Thymus (tissue), 11 donors: ENCODE results near the gene MMEL1. TPM values are rescaled to one million over a fixed set of nuclear protein-coding genes. Genes with fewer than 3 reads are reported as not detected.

Source experiments
- DNase-seq, 9 donors: peaks; one replicate each; pipeline ENCODE4 v3.0.0-alpha.2; 2013; ENCODE audit warnings: low spot score in 9 of 9, low read depth in 6 of 9, missing footprints in 1 of 9
- H3K27ac ChIP-seq, 2 donors: one replicate each; pipeline ENCODE4 v1.5.1; 2013; ENCODE audit warnings: control low read depth in 1 of 2, low read depth in 1 of 2, low read length in 1 of 2, mild to moderate bottlenecking in 1 of 2, moderate library complexity in 1 of 2
- H3K27me3 ChIP-seq, 2 donors: one replicate each; pipeline ENCODE4 v1.5.1; 2013; ENCODE audit warnings: low read length in 1 of 2; ENCODE audit not compliant: control insufficient read depth in 2 of 2, insufficient read depth in 1 of 2
- H3K36me3 ChIP-seq, 2 donors: one replicate each; pipeline ENCODE4 v1.5.1; 2013; ENCODE audit warnings: low read length in 1 of 2, mild to moderate bottlenecking in 1 of 2, moderate library complexity in 1 of 2; ENCODE audit not compliant: control insufficient read depth in 2 of 2, insufficient read depth in 2 of 2
- H3K4me1 ChIP-seq, 2 donors: one replicate each; pipeline ENCODE4 v1.5.1; 2013; ENCODE audit warnings: low read length in 2 of 2; ENCODE audit not compliant: control insufficient read depth in 2 of 2, insufficient read depth in 2 of 2
- H3K4me3 ChIP-seq, 2 donors: one replicate each; pipeline ENCODE4 v1.5.1; 2013; ENCODE audit warnings: low read length in 2 of 2, control low read depth in 1 of 2, mild to moderate bottlenecking in 1 of 2
- H3K9me3 ChIP-seq, 2 donors: one replicate each; pipeline ENCODE4 v1.5.1; 2013; ENCODE audit warnings: low read length in 1 of 2, mild to moderate bottlenecking in 1 of 2; ENCODE audit not compliant: control insufficient read depth in 2 of 2, insufficient read depth in 1 of 2
- WGBS: extraction: QIAGEN DNeasy Blood & Tissue Kit; methylation state at CpG from one replicate; pipeline ENCODE4 v1.1.7; 2013; 5-methylcytosine and 5-hydroxymethylcytosine counted together
- polyA plus RNA-seq: library from polyadenylated mRNA; stranded (reverse); fragments of 200-250 nt; gene quantifications from one replicate; pipeline ENCODE4 v1.2.3, GENCODE V29; 2013
- total RNA-seq: library from RNA; stranded (reverse); fragments of 120-200 nt; gene quantifications from one replicate; pipeline ENCODE4 v1.2.4, GENCODE V29; 2013
- donor health status: healthy.

Gene MMEL1
- total and polyA plus RNA-seq, 2 donors: 0.33 to 1.8 TPM

- Histone ChIP-seq H3K4me1 (peaks cover 8 to 20% of the 10 kb centered on the region in 2 donors), H3K27me3 (peaks cover 0 to 3% of the 10 kb centered on the region in 2 donors), H3K9me3 (no peaks in the 10 kb centered on the region), H3K4me3 (no peak overlapping the region), H3K36me3 (no peaks in the 10 kb centered on the region), H3K27ac (no peak overlapping the region)
- 96% methylated on average over 25 of the region's 25 CpGs for WGBS
- no peak for DNase-seq
Observed at GRCh38 chr1:2589431-2590232, 43.2 kb downstream of the MMEL1 start.

- Histone ChIP-seq H3K9me3 (no peaks in the 10 kb centered on the region), H3K4me1 (peaks cover 8 to 28% of the 10 kb centered on the region in 2 donors), H3K36me3 (no peaks in the 10 kb centered on the region), H3K4me3 (no peak overlapping the region), H3K27ac (no peak overlapping the region), H3K27me3 (peaks cover 0 to 3% of the 10 kb centered on the region in 2 donors)
- no peak for DNase-seq
- 94% methylated on average over 23 of the region's 23 CpGs for WGBS
Observed at GRCh38 chr1:2588661-2589430, 44.0 kb downstream of the MMEL1 start.

- Histone ChIP-seq H3K27me3 (peaks cover 0 to 3% of the 10 kb centered on the region in 2 donors), H3K27ac (no peak overlapping the region), H3K36me3 (no peaks in the 10 kb centered on the region), H3K4me1 (peaks cover 7 to 36% of the 10 kb centered on the region in 2 donors), H3K9me3 (no peaks in the 10 kb centered on the region), H3K4me3 (peak overlapping the region in 1 of 2 donors; percentile 78)
- WGBS: 95% methylated on average over 19 of the region's 19 CpGs
- no peak for DNase-seq
Observed at GRCh38 chr1:2587860-2588571, 44.8 kb downstream of the MMEL1 start.

GRCh38 chr1:2587071-2587859 is 45.6 kb downstream of the MMEL1 start:
- Histone ChIP-seq H3K36me3 (no peaks in the 10 kb centered on the region), H3K4me3 (peak overlapping the region; percentile 78 to 83), H3K27ac (peak overlapping the region; percentile 11 to 53), H3K9me3 (no peaks in the 10 kb centered on the region), H3K27me3 (peaks cover 0 to 3% of the 10 kb centered on the region in 2 donors), H3K4me1 (peaks cover 5 to 37% of the 10 kb centered on the region in 2 donors)
- 7% methylated on average over 52 of the region's 52 CpGs for WGBS
- DNase-seq: peak in 4 of 9 donors; percentile 11 to 56 (median 27)

GRCh38 chr1:2586154-2587070 is 46.4 kb downstream of the MMEL1 start, which contains the start of gene PRXL2B:
Gene PRXL2B (plus strand): TSS chr1:2586777. CDS start chr1:2586886, 109 bp downstream.
- peaks cover 0 to 3% of the 10 kb centered on the region in 2 donors for H3K27me3 ChIP-seq
- WGBS: 1% methylated on average over 107 of the region's 107 CpGs
- DNase-seq: peak; percentile 80 to 94 (median 85)
- peak within 1 kb of the TSS; percentile 78 to 83 for H3K4me3 ChIP-seq
- peaks cover 5 to 37% of the 10 kb centered on the region in 2 donors for H3K4me1 ChIP-seq
- no peaks in the 10 kb centered on the region for H3K9me3 ChIP-seq
- no peaks in the 10 kb centered on the region for H3K36me3 ChIP-seq
- H3K27ac ChIP-seq: peak within 1 kb of the TSS; percentile 99 to 100

GRCh38 chr1:2585318-2586092 is 47.3 kb downstream of the MMEL1 start:
- H3K27ac ChIP-seq: peak overlapping the region; percentile 99 to 100
- WGBS: under 1% methylated on average over 28 of the region's 28 CpGs
- peaks cover 0 to 3% of the 10 kb centered on the region in 2 donors for H3K27me3 ChIP-seq
- H3K9me3 ChIP-seq: no peaks in the 10 kb centered on the region
- H3K36me3 ChIP-seq: no peaks in the 10 kb centered on the region
- peaks cover 5 to 37% of the 10 kb centered on the region in 2 donors for H3K4me1 ChIP-seq
- H3K4me3 ChIP-seq: peak overlapping the region; percentile 78 to 83
- peak; percentile 61 to 93 (median 78) for DNase-seq

GRCh38 chr1:2584686-2585317 is 48.0 kb downstream of the MMEL1 start:
- Histone ChIP-seq H3K36me3 (no peaks in the 10 kb centered on the region), H3K4me1 (peaks cover 5 to 37% of the 10 kb centered on the region in 2 donors), H3K27me3 (peaks cover 0 to 3% of the 10 kb centered on the region in 2 donors), H3K27ac (peak overlapping the region; percentile 99 to 100), H3K9me3 (no peaks in the 10 kb centered on the region), H3K4me3 (peak overlapping the region; percentile 78 to 83)
- peak in 4 of 9 donors; percentile 16 to 62 (median 37) for DNase-seq
- WGBS: 20% methylated on average over 12 of the region's 12 CpGs
